Kidney (tissue), 14 donors: Measurements from ENCODE around the gene DMWD. TPM values are rescaled to one million over a fixed set of nuclear protein-coding genes. Genes with fewer than 3 reads are reported as not detected.

Experiments
- DNase-seq, 5 donors: peaks; one replicate each; pipeline ENCODE4 v3.0.0-alpha.2; 2013 to 2020
- FAIRE-seq: peaks from 2 replicates; lab custom pipeline; 2012; peaks lifted over from hg19 to GRCh38; lab: Jason Lieb, UNC
- H3K27ac ChIP-seq, 2 donors: one replicate each; pipeline ENCODE4 v1.7.0; 2013; ENCODE audit warnings: low read depth in 2 of 2, low read length in 2 of 2, inconsistent platforms in 1 of 2
- H3K27me3 ChIP-seq: one replicate; pipeline ENCODE4 v1.7.1; 2013; ENCODE audit warnings: low read length, inconsistent platforms; ENCODE audit not compliant: control insufficient read depth, insufficient read depth
- H3K36me3 ChIP-seq, 3 donors: one replicate each; pipeline versions ENCODE4 v1.7.0 to v1.7.1; 2013; ENCODE audit warnings: low read length in 3 of 3, control low read depth in 1 of 3, inconsistent platforms in 1 of 3; ENCODE audit not compliant: insufficient read depth in 3 of 3, control insufficient read depth in 2 of 3
- H3K4me1 ChIP-seq, 3 donors: one replicate each; pipeline versions ENCODE4 v1.7.0 to v1.7.1; 2013; ENCODE audit warnings: low read length in 3 of 3, inconsistent platforms in 1 of 3, low read depth in 1 of 3; ENCODE audit not compliant: control insufficient read depth in 2 of 3, insufficient read depth in 2 of 3
- H3K4me3 ChIP-seq, 3 donors: one replicate each; pipeline versions ENCODE4 v1.7.0 to v1.8.1; 2013; ENCODE audit warnings: low read length in 3 of 3, control low read depth in 1 of 3, inconsistent platforms in 1 of 3
- H3K9ac ChIP-seq, 3 donors: one replicate each; pipeline versions ENCODE4 v1.7.0 to v1.7.1; 2013; ENCODE audit warnings: low read length in 3 of 3, control low read depth in 1 of 3, inconsistent platforms in 1 of 3
- H3K9me3 ChIP-seq, 3 donors: one replicate each; pipeline versions ENCODE4 v1.7.0 to v1.7.1; 2013; ENCODE audit warnings: low read length in 3 of 3, control low read depth in 1 of 3, inconsistent platforms in 1 of 3; ENCODE audit not compliant: control insufficient read depth in 2 of 3, insufficient read depth in 1 of 3
- CTCF ChIP-seq: IDR thresholded peaks from 3 replicates; pipeline ENCODE4 v1.5.1; 2012; ENCODE audit warnings: mild to moderate bottlenecking, moderate library complexity, borderline replicate concordance; ENCODE audit not compliant: insufficient read depth; ENCODE audit errors: extremely low read depth
- intact Hi-C: fragments of 100-400 bp; cut with DNase I; formaldehyde crosslinking; loops from one replicate; pipeline ENCODE4 v1.11.1; 2022
- polyA plus RNA-seq: library from polyadenylated mRNA; stranded (reverse); fragments of 350-450 nt; fragmentation: Illumina TruSeq; extraction: RNeasy Lipid Tissue Mini Kit (QIAGEN cat#74804); gene quantifications from one replicate; pipeline ENCODE4 v1.2.3, GENCODE V29; 2014; ENCODE audit warnings: low read depth, low replicate concordance; ENCODE audit not compliant: insufficient read depth
- total RNA-seq: library from RNA; stranded (reverse); fragmentation: NEBNext Ultra II Directional; extraction: Animal tissue kit (Norgen Biotek cat#: 25700); gene quantifications from one replicate; pipeline ENCODE4 v1.2.1, GENCODE V29; 2021
- donor health status: control.
- donor health status: control.
- donor health status: control.
- donor health status: control.
- donor health status: control.
- donor health status: DM: yes; HTN: yes; CAD: no.
- donor health status: Normal renal cell carcinoma (clear cell type).

DMWD gene
- total and polyA plus RNA-seq, 2 donors from 2014 or later, result 22.2 to 60.9 TPM

GRCh38 chr19:45822716-45823115, 30.1 kb upstream of the DMWD start:
- no peaks in the 10 kb centered on the region for H3K4me1 ChIP-seq
- no peak for FAIRE-seq
- no peak for DNase-seq
- no peaks in the 10 kb centered on the region for H3K9me3 ChIP-seq
- H3K36me3 ChIP-seq, result peaks cover 0 to 16% (median 14%) of the 10 kb centered on the region in 3 donors
- no peak overlapping the region for H3K27ac ChIP-seq
- no peak overlapping the region for H3K9ac ChIP-seq
- intact Hi-C loops, result no loop called here
- no peak overlapping the region for H3K4me3 ChIP-seq
- H3K27me3 ChIP-seq, result no peaks in the 10 kb centered on the region
- TF ChIP-seq CTCF, result no peak

GRCh38 chr19:45821570-45821969, 28.9 kb upstream of the DMWD start:
- no peaks in the 10 kb centered on the region for H3K4me1 ChIP-seq
- H3K9ac ChIP-seq, result no peak overlapping the region
- H3K27me3 ChIP-seq, result no peaks in the 10 kb centered on the region
- H3K4me3 ChIP-seq, result no peak overlapping the region
- no peaks in the 10 kb centered on the region for H3K9me3 ChIP-seq
- intact Hi-C loops, result no loop called here
- peaks cover 0 to 14% (median 11%) of the 10 kb centered on the region in 3 donors for H3K36me3 ChIP-seq
- DNase-seq (no peak), FAIRE-seq (no peak)
- no peak for TF ChIP-seq CTCF
- no peak overlapping the region for H3K27ac ChIP-seq

GRCh38 chr19:45821103-45821521, 28.5 kb upstream of the DMWD start:
- no peak for TF ChIP-seq CTCF
- DNase-seq (peak in 2 of 5 donors; percentile 38 to 42), FAIRE-seq (no peak)
- intact Hi-C loops, result no loop called here
- Histone ChIP-seq H3K4me3 (no peak overlapping the region), H3K27ac (no peak overlapping the region), H3K36me3 (peaks cover 0 to 9% (median 9%) of the 10 kb centered on the region in 3 donors), H3K27me3 (no peaks in the 10 kb centered on the region), H3K9me3 (no peaks in the 10 kb centered on the region), H3K9ac (no peak overlapping the region), H3K4me1 (no peaks in the 10 kb centered on the region)
